HG02870 (cell line): ENCODE results near the gene ANKRD60.

Experiments used
- ATAC-seq: cut with Tn5 transposase; IDR thresholded peaks from one replicate; pipeline ENCODE4 v1.9.1; 2021; ENCODE audit warnings: mild to moderate bottlenecking, moderate library complexity; ENCODE audit not compliant: unreplicated experiment

The ANKRD60 gene

DNA sequence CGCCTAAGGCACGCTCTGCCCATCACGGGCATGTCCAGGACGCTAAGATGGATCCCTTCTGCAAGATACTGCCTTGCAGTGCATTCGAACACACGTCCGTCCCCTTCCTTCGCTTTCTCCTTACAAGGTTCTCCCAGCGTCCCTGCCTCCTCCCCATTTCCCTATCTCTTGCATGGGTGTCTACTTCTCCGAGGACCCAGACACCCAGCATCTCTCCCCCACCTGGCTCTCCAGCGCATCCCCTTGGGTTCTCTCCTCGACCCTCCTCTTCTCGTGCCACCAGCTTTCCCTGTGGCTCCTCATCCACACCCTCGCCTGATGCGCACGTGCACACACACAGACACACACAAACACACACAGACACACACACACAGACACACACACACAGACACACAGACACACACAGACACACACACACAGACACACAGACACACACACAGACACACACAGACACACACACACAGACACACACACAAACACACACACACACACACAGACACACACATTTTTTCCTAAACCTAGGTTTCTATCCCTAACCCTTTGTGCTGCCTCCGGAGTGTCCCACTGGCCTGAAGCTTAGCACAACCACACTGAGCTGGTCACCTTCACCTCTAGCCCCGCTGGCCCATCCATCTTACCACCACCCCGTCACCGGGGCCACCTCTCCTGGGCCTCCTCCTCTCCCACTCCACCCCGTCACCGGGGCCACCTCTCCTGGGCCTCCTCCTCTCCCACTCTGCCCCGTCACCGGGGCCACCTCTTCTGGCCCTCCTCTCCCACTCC, 31.9 kb downstream of the ANKRD60 start:
- ATAC-seq = no peak

DNA sequence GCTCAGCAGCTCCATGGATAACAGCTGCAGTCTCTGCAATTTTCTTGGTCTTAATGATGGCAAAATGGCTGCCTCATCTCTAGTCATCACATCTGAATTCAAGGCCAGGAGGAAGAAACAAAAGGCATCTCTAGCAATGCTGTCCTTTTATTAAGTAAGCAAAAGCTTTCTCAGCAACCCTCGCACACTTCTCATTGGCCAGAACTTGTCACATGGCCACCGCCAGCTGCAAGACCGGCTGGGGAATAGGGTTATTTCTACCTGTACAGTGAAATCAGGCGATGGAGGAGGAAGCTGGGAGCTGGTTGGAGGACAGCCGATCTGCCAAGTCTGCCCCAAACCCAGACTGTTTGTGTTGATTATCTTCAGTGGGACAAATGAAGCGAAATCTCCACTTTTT, 33.4 kb downstream of the ANKRD60 start:
- ATAC-seq = no peak

DNA sequence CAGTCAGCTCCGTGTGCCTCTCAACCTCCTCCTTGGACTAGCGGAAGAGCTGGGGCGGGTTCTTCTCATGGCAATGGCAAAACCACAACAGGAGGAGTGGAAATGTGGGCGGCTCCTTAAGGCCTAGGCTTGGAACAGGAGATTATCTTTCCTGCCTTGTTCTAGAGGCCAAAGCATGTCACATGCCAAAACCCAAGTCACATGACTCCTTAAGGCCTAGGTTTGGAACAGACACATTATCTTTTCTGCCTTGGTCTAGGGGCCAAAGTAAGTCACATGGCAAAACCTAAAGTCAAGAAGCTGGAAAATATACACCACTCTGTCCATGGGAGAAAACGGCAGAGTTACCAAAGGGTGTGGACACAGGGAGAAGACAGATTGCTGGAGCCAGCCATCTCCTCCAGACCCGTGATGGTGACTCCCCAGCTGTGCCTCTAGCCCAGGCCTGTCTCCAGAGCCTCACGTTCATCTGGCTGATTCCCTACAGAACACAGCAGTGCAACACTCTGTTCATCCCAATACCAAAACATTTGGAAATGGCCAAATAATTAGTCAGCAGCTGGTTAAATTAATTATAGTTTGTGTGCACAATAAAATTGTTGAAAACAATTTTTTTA, 34.2 kb downstream of the ANKRD60 start:
- ATAC-seq = no peak

DNA sequence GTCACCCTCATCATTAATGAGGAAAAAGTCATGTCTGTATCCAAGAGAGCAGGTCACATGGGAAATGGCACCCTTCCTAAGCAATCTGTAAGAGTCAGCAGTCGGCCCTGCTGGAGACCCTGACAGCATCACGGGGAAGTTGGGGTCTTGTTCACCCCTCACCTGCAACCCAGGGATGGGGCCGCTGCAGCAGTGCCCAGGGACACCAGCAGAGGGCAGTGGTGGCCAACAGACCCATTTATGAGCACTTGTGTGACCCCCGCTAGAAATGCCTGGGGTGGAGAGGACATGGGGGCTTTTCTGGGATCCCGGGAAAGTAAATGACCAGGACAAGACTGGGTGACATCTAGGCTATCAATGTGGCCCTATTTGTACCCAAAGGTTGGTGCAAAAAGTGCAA, 35.9 kb downstream of the ANKRD60 start:
- ATAC-seq = no peak

DNA sequence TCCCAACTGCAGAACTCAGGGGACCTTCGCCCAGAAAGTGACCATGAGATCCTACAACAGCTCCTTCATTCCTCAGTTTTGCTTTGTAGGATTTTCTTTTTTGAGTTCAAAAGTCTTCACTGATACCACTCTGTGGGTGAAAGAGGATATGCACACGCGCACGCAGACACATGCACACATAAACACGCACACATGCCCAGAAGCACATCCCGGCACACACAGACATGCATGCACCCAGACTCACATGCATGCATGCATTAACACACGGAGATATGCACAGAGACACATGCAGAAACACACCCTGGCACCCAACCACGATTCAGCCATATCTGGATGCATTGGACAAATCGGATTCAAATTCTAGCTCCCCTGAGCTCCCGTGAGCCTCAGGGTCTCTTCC, 36.4 kb downstream of the ANKRD60 start:
- ATAC-seq = no peak

DNA sequence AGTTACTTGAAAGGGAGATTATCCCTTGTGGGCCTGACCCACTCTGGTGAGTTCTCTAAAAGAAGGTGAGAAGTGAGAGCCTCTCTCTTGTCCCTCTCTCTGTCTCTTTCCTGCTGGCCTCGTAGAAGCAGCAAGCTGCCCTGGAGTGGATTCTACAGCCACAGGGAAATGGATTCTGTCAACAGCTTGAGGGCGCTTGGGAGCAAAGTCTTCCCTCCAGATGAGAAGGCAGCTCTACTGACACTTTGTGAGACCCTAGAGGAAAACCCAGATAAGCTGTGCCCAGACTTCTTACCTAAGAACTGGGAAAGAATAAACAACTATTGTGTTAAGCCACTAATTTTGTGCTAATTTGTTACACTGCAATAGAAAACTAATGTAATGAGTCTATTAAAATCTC, 39.9 kb downstream of the ANKRD60 start:
- ATAC-seq = no peak

DNA sequence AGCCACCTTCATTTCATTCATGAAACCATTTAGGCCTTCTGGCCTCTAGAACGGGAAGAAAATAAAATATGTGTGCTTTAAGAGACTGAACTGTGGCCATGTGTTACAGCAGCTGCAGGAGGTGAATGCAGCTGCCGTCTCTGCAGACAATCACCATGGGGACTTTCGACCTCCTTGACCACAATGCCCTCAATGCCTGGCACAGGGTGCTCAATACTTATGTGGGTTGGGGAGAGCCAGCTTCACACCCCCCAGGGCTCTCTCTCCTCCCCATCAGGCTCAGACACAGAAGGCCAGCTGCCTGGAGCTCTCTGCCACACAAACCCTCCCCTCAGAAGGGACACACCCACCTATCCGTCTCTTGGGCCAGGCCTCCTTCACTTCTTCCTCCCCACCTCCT, 43.5 kb downstream of the ANKRD60 start:
- ATAC-seq = no peak

DNA sequence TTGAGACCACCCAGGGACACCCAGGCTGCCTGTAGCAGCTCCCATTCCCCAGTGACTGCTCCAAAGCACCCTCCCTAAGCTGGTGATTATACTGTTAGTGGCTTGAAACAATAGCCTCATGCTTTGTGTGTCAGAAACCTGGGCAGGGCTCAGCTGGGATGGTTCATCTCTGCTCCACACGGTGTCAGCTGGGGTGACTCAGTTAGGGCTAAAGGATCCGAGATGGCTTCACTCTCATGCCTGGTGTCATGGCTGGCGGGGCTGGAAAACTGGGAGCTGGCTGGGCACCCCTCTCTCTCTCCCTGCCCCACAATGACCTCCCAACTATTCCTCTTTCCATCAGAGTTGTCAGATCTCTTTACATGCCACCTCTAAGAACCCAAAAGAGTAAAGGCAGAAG, 44.4 kb downstream of the ANKRD60 start:
- ATAC-seq = no peak

DNA sequence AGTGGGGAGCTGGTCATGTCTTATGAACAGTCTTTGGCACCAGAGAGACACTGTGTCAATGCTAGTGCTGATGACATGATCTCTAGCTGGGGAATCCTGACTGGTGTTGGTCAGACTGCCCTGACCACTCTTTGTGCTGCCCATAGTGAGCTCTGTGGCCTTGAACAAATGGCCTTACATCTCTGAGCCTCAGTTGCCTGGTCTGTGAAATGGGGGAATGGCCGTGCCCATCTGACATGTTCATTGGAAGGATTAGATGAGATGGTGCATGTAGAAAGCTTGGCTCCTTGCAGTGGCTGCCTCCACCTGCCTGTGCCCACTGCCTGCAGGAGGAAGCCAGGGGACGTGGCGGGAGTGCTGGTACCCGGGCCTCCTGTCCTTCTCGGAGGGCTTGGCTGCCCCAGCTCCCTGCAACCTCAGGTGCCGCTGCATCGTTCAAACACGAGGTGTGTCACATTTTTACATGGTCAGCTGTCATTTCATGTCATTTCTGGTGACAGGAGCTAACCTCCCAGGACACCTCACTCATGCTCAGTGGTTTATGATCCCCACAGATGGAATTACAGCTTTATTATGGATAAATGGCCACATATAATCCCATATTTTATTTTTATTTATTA, 45.8 kb downstream of the ANKRD60 start:
- ATAC-seq = no peak

DNA sequence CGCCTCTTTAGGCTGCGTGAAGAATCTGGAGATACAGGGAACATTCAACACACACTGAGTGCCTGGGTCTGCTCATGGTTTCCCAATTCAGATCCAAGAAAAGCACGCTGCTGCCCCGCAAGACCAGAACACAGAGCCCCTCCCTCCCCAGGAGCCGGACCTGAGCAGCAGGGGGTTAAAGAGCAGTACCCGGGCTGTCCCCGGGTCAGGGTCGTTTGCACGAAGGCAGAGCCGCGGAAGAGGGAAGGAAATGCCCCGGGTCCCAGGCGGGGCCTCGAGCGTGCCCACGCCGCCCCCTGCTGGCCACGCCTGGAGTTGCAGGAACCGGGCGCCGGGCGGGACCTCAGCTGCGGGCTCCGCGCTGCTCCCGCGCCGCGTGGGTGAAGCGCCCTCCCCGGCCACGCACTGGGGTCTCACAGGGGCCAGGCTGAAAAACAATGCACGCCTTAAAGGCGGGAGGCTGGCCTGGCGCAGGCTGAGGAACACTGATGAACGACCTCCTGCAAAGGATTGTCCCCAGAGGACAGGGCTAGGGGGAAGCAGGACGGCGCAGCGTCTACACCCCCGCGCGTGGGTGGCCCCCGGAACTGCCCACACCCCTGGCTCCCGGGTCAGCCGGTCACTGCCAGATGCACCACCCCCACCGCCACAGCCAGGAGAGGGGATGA, 48.9 kb downstream of the ANKRD60 start:
- no peak for ATAC-seq

DNA sequence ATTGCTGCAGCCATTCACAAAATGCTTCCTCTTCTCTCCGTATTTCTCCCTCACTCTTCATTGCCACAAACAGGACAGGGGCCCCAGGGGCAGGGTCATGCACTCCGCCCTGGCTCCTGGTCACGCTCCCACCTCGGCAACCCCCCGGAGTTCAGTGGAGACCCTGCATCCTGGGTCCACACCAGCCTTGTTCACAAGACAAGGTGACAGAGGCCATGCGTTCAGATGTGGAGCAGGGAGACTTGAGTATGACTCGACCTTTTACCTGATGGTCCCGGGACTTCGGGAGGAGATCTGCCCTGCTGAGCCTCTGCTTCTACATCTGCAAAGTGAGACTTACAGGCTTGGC, 49.4 kb downstream of the ANKRD60 start:
- no peak for ATAC-seq

DNA sequence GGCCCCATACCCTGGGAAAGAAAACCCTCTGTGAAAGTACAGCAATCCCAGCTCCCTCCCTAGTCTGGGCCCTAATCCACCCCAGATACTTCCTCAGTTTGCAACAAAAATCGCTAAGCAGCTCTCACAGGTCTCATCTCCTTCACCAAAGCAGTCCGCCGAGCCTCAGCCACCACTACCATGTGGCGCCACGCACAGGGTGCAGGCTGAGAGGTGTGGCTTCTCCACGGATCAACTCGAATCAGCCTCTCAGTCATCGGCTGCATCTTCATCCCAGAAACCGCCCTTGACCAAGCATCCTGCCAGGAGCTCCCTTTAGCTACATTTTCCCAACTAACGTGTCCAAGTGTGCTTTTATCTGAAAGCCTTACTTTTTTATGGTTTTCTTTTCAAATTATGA, 50.7 kb downstream of the ANKRD60 start:
- no peak for ATAC-seq

DNA sequence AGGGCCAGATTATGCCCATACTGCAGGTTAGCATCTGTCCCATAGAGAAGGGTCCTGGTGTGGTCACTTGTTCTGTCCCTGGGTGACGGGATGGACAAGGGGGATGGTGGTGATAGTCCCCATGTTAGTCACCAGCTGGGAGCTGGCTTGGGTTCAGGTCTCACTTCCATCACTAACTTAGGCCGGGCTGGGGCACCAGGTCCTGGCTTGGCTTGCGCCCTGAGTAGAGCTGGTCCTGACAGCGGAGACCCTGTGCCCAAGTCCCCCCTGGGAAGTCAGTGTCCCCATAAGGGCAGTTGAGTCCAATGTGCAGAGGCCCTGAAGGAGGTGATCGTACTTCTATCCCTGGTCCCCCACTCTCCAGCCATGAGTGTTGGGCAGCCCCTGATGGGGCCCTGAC, 52.6 kb downstream of the ANKRD60 start:
- no peak for ATAC-seq

DNA sequence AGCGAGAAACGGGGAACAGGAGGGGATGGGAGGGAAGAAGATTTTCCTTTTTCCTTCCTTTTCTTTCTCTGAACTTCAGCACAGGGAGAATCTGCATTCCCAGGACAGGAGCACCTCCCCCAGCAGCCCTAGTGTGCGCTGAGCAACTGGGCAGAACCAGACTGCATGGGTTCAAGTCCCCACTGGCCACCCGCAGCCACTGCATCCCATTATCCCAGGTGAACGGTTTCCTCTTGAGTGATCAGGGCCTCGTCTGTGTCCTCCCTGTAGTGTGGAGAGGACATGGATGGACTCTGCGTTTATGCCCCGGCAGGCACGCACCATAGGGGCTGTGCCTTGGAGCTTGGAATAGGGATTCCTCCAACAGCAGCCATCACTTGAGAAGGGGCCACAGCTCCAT, 53.0 kb downstream of the ANKRD60 start:
- no peak for ATAC-seq

DNA sequence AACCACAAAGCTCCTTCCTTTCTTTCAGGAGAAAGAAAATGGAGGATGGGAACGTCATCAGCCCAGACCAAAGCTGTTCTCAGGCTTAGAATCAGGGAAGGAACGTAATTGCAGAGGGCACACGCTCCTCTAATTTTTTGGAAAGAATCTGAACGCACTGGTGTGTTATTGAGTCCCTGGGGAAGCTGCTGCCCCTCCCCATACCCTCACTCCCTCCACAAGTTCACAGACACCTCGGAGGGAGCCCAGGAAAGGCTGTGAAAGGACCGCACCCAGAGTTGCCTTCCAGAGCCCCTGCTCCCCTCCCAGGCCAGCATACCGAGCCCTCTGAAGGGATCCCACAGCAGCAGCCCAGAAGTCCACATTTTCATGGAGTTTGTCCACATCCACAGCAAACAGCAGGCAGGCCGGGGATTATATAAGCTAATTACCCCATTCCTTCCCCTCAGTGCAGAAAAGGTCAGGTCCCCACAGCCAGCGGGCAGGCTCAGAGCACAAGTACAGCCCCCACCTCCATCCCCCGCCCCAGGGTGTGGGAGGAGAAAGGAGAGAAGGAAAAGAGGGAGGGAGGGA, 53.7 kb downstream of the ANKRD60 start:
- no peak for ATAC-seq

DNA sequence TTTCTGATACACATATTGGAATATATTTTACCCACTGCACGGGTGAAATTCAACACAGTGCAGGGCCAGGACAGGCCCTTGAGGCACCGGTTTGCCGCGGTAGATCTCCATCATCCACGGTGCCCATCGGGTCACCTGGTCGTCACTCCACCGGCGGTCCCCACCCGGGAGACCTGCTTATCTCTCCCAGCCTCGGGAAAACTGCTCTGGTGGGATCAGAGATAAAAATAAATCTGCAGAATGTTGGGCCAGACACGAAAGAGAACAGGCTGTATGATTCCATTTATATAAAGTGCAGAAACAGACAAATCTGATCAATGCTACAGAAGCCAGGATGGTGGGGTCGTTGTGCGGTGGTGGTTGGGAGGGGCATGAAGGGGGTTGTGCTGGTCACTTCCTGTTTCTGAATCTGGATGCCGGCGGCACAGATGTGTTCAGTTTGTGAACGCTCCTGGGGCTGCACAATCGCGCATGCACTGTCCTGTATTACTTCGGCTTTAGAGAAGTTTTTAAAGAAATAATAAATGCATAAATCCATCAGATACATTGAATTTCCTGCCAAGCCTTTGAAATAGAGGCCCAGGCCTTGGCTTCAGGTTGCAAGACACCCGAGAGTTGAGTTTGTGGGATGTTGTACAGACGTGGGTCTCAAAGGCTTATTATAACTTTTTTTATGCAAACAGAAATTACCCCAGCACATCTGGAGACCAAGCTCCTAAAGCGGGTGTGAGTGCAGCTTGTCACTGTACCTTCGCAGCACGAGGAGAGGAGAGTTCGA, 54.3 kb downstream of the ANKRD60 start:
- no peak for ATAC-seq

DNA sequence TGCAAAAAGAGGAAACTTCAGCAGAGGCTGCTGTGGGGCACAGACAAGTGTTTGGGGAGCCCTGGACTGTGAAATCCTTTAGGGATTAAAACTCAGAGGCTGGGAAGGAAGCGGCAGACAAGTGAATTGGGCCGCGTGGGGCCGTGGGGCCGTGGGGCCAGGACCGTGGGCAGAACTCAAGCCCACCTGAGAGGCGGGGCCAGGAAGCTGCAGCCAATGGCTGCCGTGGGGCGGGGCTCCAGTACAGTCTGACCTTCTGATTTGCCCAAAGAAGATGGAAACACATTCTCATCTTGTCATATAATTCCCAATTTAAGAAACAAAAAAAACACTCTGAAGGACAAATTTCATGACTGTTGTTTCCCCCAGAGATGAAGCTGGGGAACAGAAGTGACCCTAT, 55.4 kb downstream of the ANKRD60 start:
- ATAC-seq = no peak

DNA sequence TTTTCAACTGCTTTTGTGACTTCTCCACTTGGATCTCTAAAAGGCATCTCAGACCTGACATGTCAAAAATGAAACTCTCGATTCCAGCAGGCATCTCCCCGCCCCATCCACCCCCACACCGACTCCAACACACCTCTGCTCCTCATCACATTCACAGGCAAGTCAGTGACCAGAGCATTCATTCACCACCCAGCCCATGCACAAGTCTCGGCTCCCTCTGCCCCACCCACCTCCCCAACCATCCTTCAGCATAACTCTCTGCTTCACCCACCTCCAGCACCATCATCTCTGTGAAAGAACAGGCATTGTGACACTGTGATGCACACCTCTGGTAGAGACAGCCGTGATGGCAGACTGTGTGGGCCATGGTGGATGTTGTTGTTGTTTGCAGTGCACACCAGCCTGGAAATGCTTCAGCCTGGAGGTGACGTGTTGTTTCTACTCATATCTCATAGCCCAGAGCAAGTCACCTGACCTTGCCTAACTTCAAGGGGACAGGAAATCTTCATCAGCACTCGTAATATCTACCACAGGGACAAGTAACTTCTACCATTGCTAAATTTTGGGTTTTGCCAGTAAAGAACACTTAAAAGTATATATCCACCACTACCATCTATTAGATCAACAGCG, 56.5 kb downstream of the ANKRD60 start:
- no peak for ATAC-seq

DNA sequence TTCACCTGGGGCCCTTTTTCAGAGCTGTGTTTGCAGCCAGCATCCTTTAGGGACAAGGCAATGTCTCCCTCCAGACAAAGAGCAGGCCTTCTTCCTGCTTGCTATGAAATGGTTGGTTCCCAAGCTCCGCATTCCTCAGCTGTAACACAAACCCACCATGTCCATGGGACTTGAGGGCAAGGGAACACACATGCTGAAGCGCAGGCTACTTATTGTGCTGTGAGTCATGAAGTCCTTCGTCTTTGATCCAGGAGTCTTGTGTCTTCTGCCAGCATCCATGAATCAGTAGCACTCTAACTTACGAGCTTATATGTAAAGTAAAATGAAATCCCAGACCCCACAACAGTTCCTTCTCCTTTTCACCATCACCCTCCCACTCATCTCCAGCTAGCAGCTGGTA, 59.0 kb downstream of the ANKRD60 start:
- ATAC-seq = no peak

DNA sequence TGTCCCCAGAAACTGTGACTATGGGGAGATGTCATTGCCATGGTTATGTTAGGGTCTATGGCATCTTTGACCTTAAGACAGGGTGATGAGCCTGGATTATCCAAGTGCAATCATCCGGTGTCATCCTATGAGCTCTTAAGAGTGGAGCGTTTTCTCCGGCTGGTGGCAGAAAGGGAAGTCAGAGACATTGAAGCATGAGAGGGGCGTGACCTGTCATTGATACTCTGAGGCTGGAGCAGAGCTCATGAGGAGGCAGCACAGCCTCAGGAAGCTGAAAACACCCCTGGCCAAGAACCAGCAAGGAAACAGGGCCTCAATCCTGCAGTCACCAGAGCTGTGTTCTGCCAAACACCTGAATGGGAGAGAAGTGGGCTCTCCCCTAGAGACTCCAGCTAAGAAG, 59.6 kb downstream of the ANKRD60 start:
- no peak for ATAC-seq
